T-helper 2 cell (primary cell): ENCODE results near the gene SENP6.
"Not testable (repeated sequence)": the region's sequence is repeated elsewhere in the genome, so short reads cannot be mapped to it uniquely, and the experiment has no call there.

Experiments
- DNase-seq, 5 experiments: peaks; one replicate each; pipeline versions ENCODE4 v3.0.0 to v3.0.0-alpha.2; 2012 to 2022
- total RNA-seq, 2 donors: gene quantifications; one replicate each; lab custom pipeline; 2026; lab: John Stamatoyannopoulos, UW

Gene SENP6
- 136 to 179 reads per million in 2 donors for total RNA-seq

GRCh38 chr6:75601304-75602245, at the start of gene SENP6:
Gene SENP6 (plus strand): TSS chr6:75601880. CDS start chr6:75602525, 645 bp downstream.
- peak; percentile 54 to 88 (median 69) for DNase-seq

GRCh38 chr6:75556240-75556639, 45.4 kb upstream of the SENP6 start:
- no peak for DNase-seq

- no peak for DNase-seq
These were observed 44.6 kb upstream of the SENP6 start for GRCh38 chr6:75557068-75557467.

- DNase-seq: peak in 1 of 5 experiments; percentile 51
These were observed 38.6 kb upstream of the SENP6 start for GRCh38 chr6:75563032-75563431.

GRCh38 chr6:75566137-75566767, 35.4 kb upstream of the SENP6 start:
- no peak for DNase-seq

- no peak for DNase-seq
These were observed 33.6 kb upstream of the SENP6 start for GRCh38 chr6:75568100-75568499.

GRCh38 chr6:75568965-75569364, 32.7 kb upstream of the SENP6 start:
- DNase-seq: no peak

- not testable (repeated sequence) for DNase-seq
These were observed 31.0 kb upstream of the SENP6 start for GRCh38 chr6:75570671-75571070.

- DNase-seq: no peak
These were observed 29.6 kb upstream of the SENP6 start for GRCh38 chr6:75572072-75572471.

- peak in 1 of 5 experiments; percentile 74 for DNase-seq
These were observed 21.7 kb upstream of the SENP6 start for GRCh38 chr6:75579951-75580350.

- no peak for DNase-seq
These were observed 20.4 kb upstream of the SENP6 start for GRCh38 chr6:75581231-75581630.

- not testable (repeated sequence) for DNase-seq
These were observed 17.1 kb upstream of the SENP6 start for GRCh38 chr6:75584552-75584951.

- no peak for DNase-seq
These were observed 12.7 kb upstream of the SENP6 start for GRCh38 chr6:75588948-75589347.

GRCh38 chr6:75590370-75590769, 11.3 kb upstream of the SENP6 start:
- no peak for DNase-seq

GRCh38 chr6:75596380-75596779, 5.3 kb upstream of the SENP6 start:
- DNase-seq: not testable (repeated sequence)

GRCh38 chr6:75600768-75601167, 912 bp upstream of the SENP6 start:
- peak in 1 of 5 experiments; percentile 41 for DNase-seq

GRCh38 chr6:75602246-75603105, 796 bp downstream of the SENP6 start:
- DNase-seq: peak; percentile 27 to 69 (median 43)

- no peak for DNase-seq
These were observed 1.4 kb downstream of the SENP6 start for GRCh38 chr6:75603106-75603420.

GRCh38 chr6:75604294-75604693, 2.6 kb downstream of the SENP6 start:
- DNase-seq: no peak

GRCh38 chr6:75605635-75606034, 4.0 kb downstream of the SENP6 start:
- DNase-seq: no peak

GRCh38 chr6:75608304-75608703, 6.6 kb downstream of the SENP6 start:
- DNase-seq: no peak

- DNase-seq: no peak
These were observed 7.4 kb downstream of the SENP6 start for GRCh38 chr6:75608956-75609533.
